ENCODE results near the gene ZDHHC1.

ZDHHC1 gene

GRCh38 chr16:67346341-67346740, 69.9 kb downstream of the ZDHHC1 start:
- H3K4me1 ChIP-seq (ENCODE audit: control insufficient read depth, insufficient read depth, low read length), result peaks cover 12% of the 10 kb centered on the region
- H3K36me3 ChIP-seq (ENCODE audit: control insufficient read depth, insufficient read depth, low read length), result no peaks in the 10 kb centered on the region
- H3K9me3 ChIP-seq (ENCODE audit: control insufficient read depth, low read length), result no peaks in the 10 kb centered on the region
- H3K27me3 ChIP-seq (ENCODE audit: control insufficient read depth, insufficient read depth, low read length), result no peaks in the 10 kb centered on the region
- no peak overlapping the region for H3K9ac ChIP-seq (ENCODE audit: low read length)
- H3K4me3 ChIP-seq (ENCODE audit: low read length), result no peak overlapping the region

GRCh38 chr16:67345401-67345800, 70.9 kb downstream of the ZDHHC1 start:
- Histone ChIP-seq H3K9ac (ENCODE audit: low read length) (no peak overlapping the region), H3K36me3 (ENCODE audit: control insufficient read depth, insufficient read depth, low read length) (no peaks in the 10 kb centered on the region), H3K9me3 (ENCODE audit: control insufficient read depth, low read length) (no peaks in the 10 kb centered on the region), H3K4me3 (ENCODE audit: low read length) (no peak overlapping the region), H3K27me3 (ENCODE audit: control insufficient read depth, insufficient read depth, low read length) (no peaks in the 10 kb centered on the region), H3K4me1 (ENCODE audit: control insufficient read depth, insufficient read depth, low read length) (peaks cover 12% of the 10 kb centered on the region)

Data from mucosa of stomach (tissue), 1 donor.